Heart left ventricle (tissue), 13 donors: Measurements from ENCODE around the gene STX8.

Experiments
- CTCF ChIP-seq, 12 donors: fragments of 200-600 bp; sonication (generic) in 4 of 12; IDR thresholded peaks; one replicate each; pipeline versions ENCODE4 v1.5.0 to v1.8.0; 2018 to 2022; ENCODE audit warnings: antibody characterized with exemption in 12 of 12, mild to moderate bottlenecking in 5 of 12
- POLR2A ChIP-seq, 2 donors: fragments of 450-650 bp; IDR thresholded peaks; one replicate each; pipeline ENCODE4 v1.6.1; 2017; ENCODE audit warnings: antibody characterized with exemption in 2 of 2, mild to moderate bottlenecking in 2 of 2, moderate library complexity in 2 of 2
- donor health status: ischemic (EF 13 %, LVEDD 7.1; RV severe dilation, severe dysfunction).
- donor health status: DM: no; HTN: yes; CAD: no.
- donor health status: DM: no; HTN: no; CAD: no.
- donor health status: ischemic (EF 25% LVEDD 6.9; RV normal size, moderate dysfunction).
- donor health status: ischemic (EF 25% LVEDD 5.7; RV mildly dilated, moderate dysfunction).
- donor health status: ischemic (EF 35%, LVEDD 5.7; RV mildly dilated, moderate dysfunction).
- donor health status: nonischemic (EF 11% LVEDD 7.7; RV severe dilation, severe dysfunction).
- donor health status: DM: yes; HTN: yes; CAD: no.
- donor health status: PGD.
- donor health status: ischemic (EF 29% LVEDD 5.4; RV normal size, mild dysfunction).
- donor health status: nonischemic (EF 23%, LVEDD 6.1; RV moderate dilation, normal function).

GRCh38 chr17:9298776-9299295 lies 276.8 kb downstream of the STX8 start:
- TF ChIP-seq CTCF (IDR thresholded peaks at IDR 0.05): no peak
- TF ChIP-seq POLR2A (IDR thresholded peaks at IDR 0.05): no peak
